ENCODE measurements around the gene STX4. TPM values are rescaled to one million over a fixed set of nuclear protein-coding genes. Genes with fewer than 3 reads are reported as not detected.

Gene STX4
- polyA plus RNA-seq, 2 of the 4 experiments (the other 2 are of a cell fraction) = 39.7 to 73.9 TPM

GRCh38 chr16:31031276-31031675 lies 2.1 kb upstream of the STX4 start (continued):
- no peak for TF ChIP-seq HMGXB4 (CRISPR knock-in tag; IDR thresholded peaks at IDR 0.05; ENCODE audit: borderline replicate concordance)
- no peak for TF ChIP-seq GATA3 (IDR thresholded peaks at IDR 0.05; ENCODE audit: borderline replicate concordance)
- no peak for TF ChIP-seq MYC (IDR thresholded peaks at IDR 0.05; ENCODE audit: borderline replicate concordance, low read length)
- no peak for TF ChIP-seq SMC3 (IDR thresholded peaks at IDR 0.05)
- TF ChIP-seq ZSCAN20 (CRISPR knock-in tag; IDR thresholded peaks at IDR 0.05) = no peak
- TF ChIP-seq ESRRA (IDR thresholded peaks at IDR 0.05; ENCODE audit: borderline replicate concordance, low read length) = no peak

- ChIA-PET CTCF (interaction anchor here (1.4 to 6.5 kb wide), 2 partner anchors 49 to 76 kb away, joined by 3 to 49 read pairs; partner anchors contain the start of genes HSD3B7 and SETD1A), POLR2A (interaction anchor here (1.4 to 1.9 kb wide), 5 partner anchors 35 to 108 kb away, joined by 3 to 19 read pairs (median 4); partner anchors contain the start of genes ZNF646 and ZNF668)
- peaks cover 8% of the 10 kb centered on the region; the same call in 1 of the 3 replicates for H3K4me1 ChIP-seq
- TF ChIP-seq MYC (IDR thresholded peaks at IDR 0.05; ENCODE audit: borderline replicate concordance, low read length) (0 out of 2 replicates have a peak, but pooled peaks have one; percentile 18), CHD4 (IDR thresholded peaks at IDR 0.05; ENCODE audit: borderline replicate concordance) (no peak)
- H3K27ac ChIP-seq = peak overlapping the region; percentile 85 to 95
- peak overlapping the region; percentile 83 for H3K4me2 ChIP-seq
- FAIRE-seq (no peak), ATAC-seq (peak; percentile 80 to 87), DNase-seq (ENCODE audit: low read depth in 1 of 2, low spot score in 1 of 2) (peak; percentile 82 to 97)
- H3K9me3 ChIP-seq = no peaks in the 10 kb centered on the region
- 4% methylated on average over 37 of the region's 47 CpGs for WGBS (ENCODE audit: missing lambda C conversion rate)
- H3K4me3 ChIP-seq = peak overlapping the region; percentile 72
Observed at GRCh38 chr16:31033709-31034492, 543 bp downstream of the STX4 start.

- 86% methylated on average over 2 of the region's 2 CpGs for WGBS (ENCODE audit: missing lambda C conversion rate)
- TF ChIP-seq GATA3 (IDR thresholded peaks at IDR 0.05; ENCODE audit: borderline replicate concordance) (no peak), PHF8 (IDR thresholded peaks at IDR 0.05; ENCODE audit: borderline replicate concordance, low read depth) (no peak), SREBF2 (IDR thresholded peaks at IDR 0.05) (no peak), EHMT2 (IDR thresholded peaks at IDR 0.05; ENCODE audit: low read depth) (no peak)
- Histone ChIP-seq H3K9me3 (no peaks in the 10 kb centered on the region), H3K27ac (no peak overlapping the region), H3K4me2 (no peak overlapping the region), H3K4me3 (no peak overlapping the region), H3K4me1 (peaks cover 8% of the 10 kb centered on the region; the same call in 1 of the 3 replicates)
- DNase-seq (ENCODE audit: low read depth in 1 of 2, low spot score in 1 of 2) (no peak), ATAC-seq (no peak), FAIRE-seq (no peak)
- CTCF ChIA-PET = interaction anchor here (0.6 to 6.5 kb wide), 2 partner anchors 25 to 52 kb away, joined by 3 to 49 read pairs; partner anchors contain the start of gene HSD3B7
- POLR2A ChIA-PET = interaction anchor here (0.8 kb wide), 1 partner anchor 40 kb away, joined by 3 read pairs; no protein-coding TSS in a partner anchor
Observed at GRCh38 chr16:31036691-31037090, 3.3 kb downstream of the STX4 start.

GRCh38 chr16:31038993-31039392 lies 5.6 kb downstream of the STX4 start:
- ChIA-PET POLR2A (no interaction called here), CTCF (interaction anchor here (1.2 to 6.5 kb wide), 4 partner anchors 11 to 104 kb away, joined by 4 to 49 read pairs (median 6); partner anchors contain the start of gene HSD3B7)
- WGBS (ENCODE audit: missing lambda C conversion rate) = no CpG with 5 or more reads among the region's 2 CpGs

More at GRCh38 chr16:31038993-31039392, 5.6 kb downstream of the STX4 start:
- ATAC-seq = no peak
- no peak for FAIRE-seq
- no peak overlapping the region for H3K27ac ChIP-seq
- no peak overlapping the region for H3K4me3 ChIP-seq
- H3K9me3 ChIP-seq = no peaks in the 10 kb centered on the region
- H3K4me2 ChIP-seq = no peak overlapping the region
- no peak for DNase-seq (ENCODE audit: low read depth in 1 of 2, low spot score in 1 of 2)
- no peak for TF ChIP-seq CBX8 (IDR thresholded peaks at IDR 0.05)
- no peak for TF ChIP-seq MAX (IDR thresholded peaks at IDR 0.05)
- TF ChIP-seq HMGXB4 (CRISPR knock-in tag; IDR thresholded peaks at IDR 0.05; ENCODE audit: borderline replicate concordance) = no peak
- no peak for TF ChIP-seq RNF2 (IDR thresholded peaks at IDR 0.05; ENCODE audit: borderline replicate concordance, low read depth)
- TF ChIP-seq GATA3 (IDR thresholded peaks at IDR 0.05; ENCODE audit: borderline replicate concordance) = no peak
- TF ChIP-seq CHD2 (IDR thresholded peaks at IDR 0.05; ENCODE audit: low read length, partially characterized antibody) = no peak
- TF ChIP-seq SMC3 (IDR thresholded peaks at IDR 0.05) = no peak
- no peak for TF ChIP-seq HOXB13 (CRISPR knock-in tag; IDR thresholded peaks at IDR 0.05; ENCODE audit: low read depth)
- H3K4me1 ChIP-seq = peaks cover 5% of the 10 kb centered on the region; the same call in 1 of the 3 replicates

Measured in A549 (cell line).